A204.1 (cell line): Measurements from ENCODE around the gene RCE1.

Source experiments
- FAIRE-seq: peaks from 2 replicates; lab custom pipeline; 2012; peaks lifted over from hg19 to GRCh38; lab: Jason Lieb, UNC

The RCE1 gene

GRCh38 chr11:66857234-66857926, 14.1 kb downstream of the RCE1 start:
- FAIRE-seq, result no peak

- FAIRE-seq, result no peak
Measured at GRCh38 chr11:66857927-66858185, 14.6 kb downstream of the RCE1 start.

GRCh38 chr11:66858186-66858938, 15.1 kb downstream of the RCE1 start:
- no peak for FAIRE-seq

- FAIRE-seq, result no peak
Measured at GRCh38 chr11:66858939-66859685, 15.9 kb downstream of the RCE1 start.

GRCh38 chr11:66859686-66860448, 16.6 kb downstream of the RCE1 start:
- FAIRE-seq, result no peak

GRCh38 chr11:66860449-66860831, 17.2 kb downstream of the RCE1 start:
- no peak for FAIRE-seq

- no peak for FAIRE-seq
Measured at GRCh38 chr11:66861038-66861773, 18.0 kb downstream of the RCE1 start.

GRCh38 chr11:66861774-66862558, 18.7 kb downstream of the RCE1 start:
- no peak for FAIRE-seq

GRCh38 chr11:66862559-66863037, 19.4 kb downstream of the RCE1 start:
- no peak for FAIRE-seq

- no peak for FAIRE-seq
Measured at GRCh38 chr11:66863428-66864125, 20.3 kb downstream of the RCE1 start.

- FAIRE-seq, result no peak
Measured at GRCh38 chr11:66864172-66864901, 21.1 kb downstream of the RCE1 start.

- no peak for FAIRE-seq
Measured at GRCh38 chr11:66864924-66865697, 21.9 kb downstream of the RCE1 start.

- FAIRE-seq, result no peak
Measured at GRCh38 chr11:66866007-66866406, 22.8 kb downstream of the RCE1 start.

GRCh38 chr11:66866511-66866986, 23.3 kb downstream of the RCE1 start:
- no peak for FAIRE-seq

- no peak for FAIRE-seq
Measured at GRCh38 chr11:66867425-66868040, 24.3 kb downstream of the RCE1 start.

GRCh38 chr11:66868082-66868725, 25.0 kb downstream of the RCE1 start:
- FAIRE-seq, result no peak

- no peak for FAIRE-seq
Measured at GRCh38 chr11:66868726-66869566, 25.7 kb downstream of the RCE1 start.
